B cell (primary cell): ENCODE results near the gene TMEM213.

Source experiments
- EZH2 ChIP-seq: IDR thresholded peaks from 2 replicates; pipeline ENCODE4 v1.6.1; 2012; ENCODE audit warnings: borderline replicate concordance, low read depth, mild to moderate bottlenecking, moderate library complexity, low read length; ENCODE audit not compliant: insufficient read depth, poor library complexity, severe bottlenecking
- TF ChIP-seq, protein P1 (sequence below): fragments of 200-600 bp; IDR thresholded peaks from one replicate; pipeline ENCODE4 v1.8.0; 2022; ENCODE audit warnings: antibody characterized with exemption, mild to moderate bottlenecking

- TF ChIP-seq, protein P1, sequence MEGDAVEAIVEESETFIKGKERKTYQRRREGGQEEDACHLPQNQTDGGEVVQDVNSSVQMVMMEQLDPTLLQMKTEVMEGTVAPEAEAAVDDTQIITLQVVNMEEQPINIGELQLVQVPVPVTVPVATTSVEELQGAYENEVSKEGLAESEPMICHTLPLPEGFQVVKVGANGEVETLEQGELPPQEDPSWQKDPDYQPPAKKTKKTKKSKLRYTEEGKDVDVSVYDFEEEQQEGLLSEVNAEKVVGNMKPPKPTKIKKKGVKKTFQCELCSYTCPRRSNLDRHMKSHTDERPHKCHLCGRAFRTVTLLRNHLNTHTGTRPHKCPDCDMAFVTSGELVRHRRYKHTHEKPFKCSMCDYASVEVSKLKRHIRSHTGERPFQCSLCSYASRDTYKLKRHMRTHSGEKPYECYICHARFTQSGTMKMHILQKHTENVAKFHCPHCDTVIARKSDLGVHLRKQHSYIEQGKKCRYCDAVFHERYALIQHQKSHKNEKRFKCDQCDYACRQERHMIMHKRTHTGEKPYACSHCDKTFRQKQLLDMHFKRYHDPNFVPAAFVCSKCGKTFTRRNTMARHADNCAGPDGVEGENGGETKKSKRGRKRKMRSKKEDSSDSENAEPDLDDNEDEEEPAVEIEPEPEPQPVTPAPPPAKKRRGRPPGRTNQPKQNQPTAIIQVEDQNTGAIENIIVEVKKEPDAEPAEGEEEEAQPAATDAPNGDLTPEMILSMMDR, result no peak
- no peak for TF ChIP-seq EZH2
Observed at GRCh38 chr7:138809346-138809745, 11.6 kb downstream of the TMEM213 start.
